ENCODE results near the gene KDM1A. TPM values are rescaled to one million over a fixed set of nuclear protein-coding genes. Genes with fewer than 3 reads are reported as not detected.
A peak's percentile ranks its signal among the peaks of the same experiment; 100 is the strongest.

KDM1A gene
- total RNA-seq, 1 experiment from 2014 or later: 204 TPM

- no peak overlapping the region for H3K27ac ChIP-seq (ENCODE audit: insufficient read length, low read depth, low read length)
- no peaks in the 10 kb centered on the region for H4K20me1 ChIP-seq (ENCODE audit: control insufficient read depth, insufficient read depth, insufficient read length)
- Mint-ChIP-seq H3K4me3 (no peak overlapping the region), H3K9me3 (no peaks in the 10 kb centered on the region), H3K36me3 (ENCODE audit: insufficient read depth in 1 of 3, low read depth in 3 of 3) (peaks cover 52 to 91% (median 82%) of the 10 kb centered on the region in 3 experiments), H3K27ac (peak overlapping the region in 1 of 3 experiments; percentile 69; a peak in 2 of 7 replicates), H3K4me1 (peaks cover 0 to 15% of the 10 kb centered on the region in 2 experiments; a peak in 3 of 4 replicates), H3K27me3 (ENCODE audit: low read depth) (no peaks in the 10 kb centered on the region; the same call in 1 of the 2 replicates)
- H2BK20ac ChIP-seq (ENCODE audit: low read depth, low read length, poor library complexity, severe bottlenecking): no peak overlapping the region
- H2BK5ac ChIP-seq (ENCODE audit: insufficient read length, low read length): no peak overlapping the region
- H3K18ac ChIP-seq (ENCODE audit: insufficient read length, low read depth, low read length): no peak overlapping the region
- H3K14ac ChIP-seq (ENCODE audit: insufficient read depth, low read length): no peak overlapping the region
- H3K4ac ChIP-seq (ENCODE audit: low read depth, low read length): no peak overlapping the region
- H2BK12ac ChIP-seq (ENCODE audit: insufficient read length, low read depth, low read length): no peak overlapping the region
- no peak overlapping the region for H4K8ac ChIP-seq (replicated peaks; ENCODE audit: insufficient read length, low read depth, low read length)
- H3K27me3 ChIP-seq (ENCODE audit: insufficient read depth, low read length): no peaks in the 10 kb centered on the region
- no peak overlapping the region for H3T11ph ChIP-seq (ENCODE audit: low read length)
- H3K56ac ChIP-seq (ENCODE audit: insufficient read length, low read depth, low read length): no peak overlapping the region
- peaks cover 3% of the 10 kb centered on the region for H3K79me1 ChIP-seq (ENCODE audit: insufficient read depth, low read depth, low read length, poor library complexity, severe bottlenecking)
- peak; percentile 50 for DNase-seq
- H3K9ac ChIP-seq (ENCODE audit: extremely low read depth, insufficient read length, low read length): no peak overlapping the region
- no peak overlapping the region for H2AFZ ChIP-seq (ENCODE audit: low read length)
- H3K4me2 ChIP-seq (ENCODE audit: insufficient read depth, insufficient read length, low read length): no peak overlapping the region
- H3K9me3 ChIP-seq (ENCODE audit: control insufficient read depth, low read depth, low read length): no peaks in the 10 kb centered on the region
- TF ChIP-seq CTCF (conservative IDR thresholded peaks at IDR 0.05): peak; percentile 65
- WGBS (ENCODE audit: extremely low coverage, insufficient read length, low lambda C conversion rate): no CpG with 5 or more reads among the region's 3 CpGs
- no peak overlapping the region for H4K91ac ChIP-seq (ENCODE audit: insufficient read length, low read depth, low read length)
- no peak overlapping the region for H2BK15ac ChIP-seq (ENCODE audit: low read depth, low read length)
- H4K5ac ChIP-seq (ENCODE audit: insufficient read length, low read depth, low read length): no peak overlapping the region
- H3K79me2 ChIP-seq (ENCODE audit: insufficient read depth, low read length): no peaks in the 10 kb centered on the region
- H3K23ac ChIP-seq (ENCODE audit: insufficient read length, low read depth, low read length): no peak overlapping the region
- H2AK5ac ChIP-seq (ENCODE audit: insufficient read length, low read length): no peak overlapping the region
- no peaks in the 10 kb centered on the region for H3K23me2 ChIP-seq (ENCODE audit: insufficient read length, low read depth, low read length, poor library complexity, severe bottlenecking)
- H3K4me1 ChIP-seq (ENCODE audit: insufficient read depth, low read length): no peaks in the 10 kb centered on the region
- H2BK120ac ChIP-seq (ENCODE audit: low read depth, low read length, poor library complexity, severe bottlenecking): no peak overlapping the region
Observed at GRCh38 chr1:23081376-23081775, 62.1 kb downstream of the KDM1A start.

All from H9 (cell line).